Activated CD8-positive, alpha-beta memory T cell treated with anti-CD3 and anti-CD28 coated beads for 1 hour (primary cell): ENCODE results near the gene MICB.
"Not testable (repeated sequence)": the region's sequence is repeated elsewhere in the genome, so short reads cannot be mapped to it uniquely, and the experiment has no call there.

Experiments used
- DNase-seq, 2 donors: peaks; one replicate each; pipeline ENCODE4 v3.0.0-alpha.2; 2020; ENCODE audit warnings: low read depth in 1 of 2; ENCODE audit errors: extremely low read depth in 1 of 2

MICB gene

GRCh38 chr6:31498748-31499147 is 803 bp downstream of the MICB start:
- DNase-seq, result no peak

GRCh38 chr6:31499648-31500047 is 1.7 kb downstream of the MICB start:
- not testable (repeated sequence) for DNase-seq

- DNase-seq, result no peak
These were observed 4.6 kb downstream of the MICB start for GRCh38 chr6:31502586-31502985.

GRCh38 chr6:31509036-31509435 is 11.1 kb downstream of the MICB start:
- not testable (repeated sequence) for DNase-seq

- DNase-seq, result no peak
These were observed 12.1 kb downstream of the MICB start for GRCh38 chr6:31510007-31510406.

- no peak for DNase-seq
These were observed 15.7 kb downstream of the MICB start for GRCh38 chr6:31513456-31514165.

- DNase-seq, result no peak
These were observed 23.9 kb downstream of the MICB start for GRCh38 chr6:31521835-31522234.

- no peak for DNase-seq
These were observed 27.6 kb downstream of the MICB start for GRCh38 chr6:31525553-31525931.

- DNase-seq, result no peak
These were observed 28.1 kb downstream of the MICB start for GRCh38 chr6:31525932-31526591.

- no peak for DNase-seq
These were observed 30.4 kb downstream of the MICB start for GRCh38 chr6:31528307-31528777.

GRCh38 chr6:31528821-31529328 is 30.9 kb downstream of the MICB start, which contains the start of gene MCCD1:
TSS of gene MCCD1 (plus strand) at chr6:31528962. CDS start at chr6:31529015, 53 bp downstream.
- DNase-seq, result no peak

- no peak for DNase-seq
These were observed 31.6 kb downstream of the MICB start for GRCh38 chr6:31529329-31530150.

GRCh38 chr6:31530659-31531058 is 32.7 kb downstream of the MICB start:
- DNase-seq, result no peak

GRCh38 chr6:31531162-31531561 is 33.2 kb downstream of the MICB start:
- no peak for DNase-seq

- no peak for DNase-seq
These were observed 34.1 kb downstream of the MICB start for GRCh38 chr6:31531771-31532643.

GRCh38 chr6:31532644-31533454 is 34.9 kb downstream of the MICB start:
- DNase-seq, result no peak

- no peak for DNase-seq
These were observed 35.5 kb downstream of the MICB start for GRCh38 chr6:31533455-31533841.

- DNase-seq, result no peak
These were observed 36.1 kb downstream of the MICB start for GRCh38 chr6:31534011-31534410.

GRCh38 chr6:31534521-31535040 is 36.6 kb downstream of the MICB start:
- no peak for DNase-seq
